ENCODE results near the gene TLCD3A. TPM values are rescaled to one million over a fixed set of nuclear protein-coding genes. Genes with fewer than 3 reads are reported as not detected.

The TLCD3A gene
- total RNA-seq, 1 donor from 2014 or later: 25.8 TPM

- H3K9ac ChIP-seq (ENCODE audit: low read length): no peak overlapping the region
- no peaks in the 10 kb centered on the region for H3K9me3 ChIP-seq (ENCODE audit: insufficient read depth, low read depth, low read length)
- H3K4me2 ChIP-seq (ENCODE audit: low read length): no peak overlapping the region
- no peaks in the 10 kb centered on the region for H3K79me2 ChIP-seq (ENCODE audit: insufficient read depth, low read length)
- no peak for TF ChIP-seq CTCF (IDR thresholded peaks at IDR 0.05; ENCODE audit: insufficient read depth, low read depth, low read length)
- TF ChIP-seq EZH2 (IDR thresholded peaks at IDR 0.05; ENCODE audit: insufficient read depth, low read length): no peak
- no peaks in the 10 kb centered on the region for H4K20me1 ChIP-seq (ENCODE audit: insufficient read depth, low read length)
- FAIRE-seq (no peak), DNase-seq (ENCODE audit: low read depth) (no peak)
- peaks cover 22% of the 10 kb centered on the region for H3K36me3 Mint-ChIP-seq (ENCODE audit: low read depth, unreplicated experiment)
- peaks cover 22% of the 10 kb centered on the region for H3K36me3 ChIP-seq (ENCODE audit: insufficient read depth, low read length)
- H3K27me3 ChIP-seq (ENCODE audit: insufficient read depth, low read length): no peaks in the 10 kb centered on the region
- no peak overlapping the region for H3K4me3 ChIP-seq (ENCODE audit: insufficient read depth, low read depth, low read length)
- no peaks in the 10 kb centered on the region for H3K9me3 Mint-ChIP-seq (ENCODE audit: unreplicated experiment)
- H3K27ac ChIP-seq (ENCODE audit: low read depth, low read length): no peak overlapping the region
- no peak overlapping the region for H2AFZ ChIP-seq (ENCODE audit: low read depth, low read length)
- H3K27me3 Mint-ChIP-seq (ENCODE audit: low read depth, unreplicated experiment): no peaks in the 10 kb centered on the region
- H3K27ac Mint-ChIP-seq (ENCODE audit: unreplicated experiment): no peak overlapping the region
- H3K4me1 ChIP-seq (ENCODE audit: insufficient read depth, low read length): no peaks in the 10 kb centered on the region
- peaks cover 5% of the 10 kb centered on the region for H3K4me1 Mint-ChIP-seq (ENCODE audit: low read depth, unreplicated experiment)
- no peak overlapping the region for H3K4me3 Mint-ChIP-seq (ENCODE audit: unreplicated experiment)
Measured at GRCh38 chr17:759964-760363, 27.6 kb downstream of the TLCD3A start.

GRCh38 chr17:760371-760770 lies 28.0 kb downstream of the TLCD3A start:
- H3K4me2 ChIP-seq (ENCODE audit: low read length): no peak overlapping the region
- H3K9me3 ChIP-seq (ENCODE audit: insufficient read depth, low read depth, low read length): no peaks in the 10 kb centered on the region
- H4K20me1 ChIP-seq (ENCODE audit: insufficient read depth, low read length): no peaks in the 10 kb centered on the region
- H3K4me1 Mint-ChIP-seq (ENCODE audit: low read depth, unreplicated experiment): peaks cover 5% of the 10 kb centered on the region
- TF ChIP-seq CTCF (IDR thresholded peaks at IDR 0.05; ENCODE audit: insufficient read depth, low read depth, low read length): no peak
- TF ChIP-seq EZH2 (IDR thresholded peaks at IDR 0.05; ENCODE audit: insufficient read depth, low read length): no peak
- H3K4me3 ChIP-seq (ENCODE audit: insufficient read depth, low read depth, low read length): no peak overlapping the region
- H2AFZ ChIP-seq (ENCODE audit: low read depth, low read length): no peak overlapping the region
- peaks cover 22% of the 10 kb centered on the region for H3K36me3 ChIP-seq (ENCODE audit: insufficient read depth, low read length)
- H3K27me3 Mint-ChIP-seq (ENCODE audit: low read depth, unreplicated experiment): no peaks in the 10 kb centered on the region
- no peaks in the 10 kb centered on the region for H3K79me2 ChIP-seq (ENCODE audit: insufficient read depth, low read length)
- FAIRE-seq (no peak), DNase-seq (ENCODE audit: low read depth) (no peak)
- H3K36me3 Mint-ChIP-seq (ENCODE audit: low read depth, unreplicated experiment): peaks cover 25% of the 10 kb centered on the region
- no peak overlapping the region for H3K4me3 Mint-ChIP-seq (ENCODE audit: unreplicated experiment)
- H3K27ac Mint-ChIP-seq (ENCODE audit: unreplicated experiment): no peak overlapping the region
- H3K4me1 ChIP-seq (ENCODE audit: insufficient read depth, low read length): no peaks in the 10 kb centered on the region
- no peaks in the 10 kb centered on the region for H3K27me3 ChIP-seq (ENCODE audit: insufficient read depth, low read length)
- no peak overlapping the region for H3K9ac ChIP-seq (ENCODE audit: low read length)
- no peak overlapping the region for H3K27ac ChIP-seq (ENCODE audit: low read depth, low read length)
- no peaks in the 10 kb centered on the region for H3K9me3 Mint-ChIP-seq (ENCODE audit: unreplicated experiment)

- no peak overlapping the region for H3K4me2 ChIP-seq (ENCODE audit: low read length)
- DNase-seq (ENCODE audit: low read depth) (no peak), FAIRE-seq (no peak)
- Mint-ChIP-seq H3K9me3 (ENCODE audit: unreplicated experiment) (no peaks in the 10 kb centered on the region), H3K27me3 (ENCODE audit: low read depth, unreplicated experiment) (no peaks in the 10 kb centered on the region), H3K27ac (ENCODE audit: unreplicated experiment) (no peak overlapping the region), H3K4me1 (ENCODE audit: low read depth, unreplicated experiment) (no peaks in the 10 kb centered on the region), H3K4me3 (ENCODE audit: unreplicated experiment) (no peak overlapping the region), H3K36me3 (ENCODE audit: low read depth, unreplicated experiment) (peaks cover 23% of the 10 kb centered on the region)
- H3K4me1 ChIP-seq (ENCODE audit: insufficient read depth, low read length): no peaks in the 10 kb centered on the region
- H3K79me2 ChIP-seq (ENCODE audit: insufficient read depth, low read length): no peaks in the 10 kb centered on the region
- H2AFZ ChIP-seq (ENCODE audit: low read depth, low read length): no peak overlapping the region
- H3K9me3 ChIP-seq (ENCODE audit: insufficient read depth, low read depth, low read length): no peaks in the 10 kb centered on the region
- no peak overlapping the region for H3K27ac ChIP-seq (ENCODE audit: low read depth, low read length)
- H3K4me3 ChIP-seq (ENCODE audit: insufficient read depth, low read depth, low read length): no peak overlapping the region
- no peak overlapping the region for H3K9ac ChIP-seq (ENCODE audit: low read length)
- H4K20me1 ChIP-seq (ENCODE audit: insufficient read depth, low read length): no peaks in the 10 kb centered on the region
- H3K27me3 ChIP-seq (ENCODE audit: insufficient read depth, low read length): no peaks in the 10 kb centered on the region
- TF ChIP-seq EZH2 (IDR thresholded peaks at IDR 0.05; ENCODE audit: insufficient read depth, low read length) (no peak), CTCF (IDR thresholded peaks at IDR 0.05; ENCODE audit: insufficient read depth, low read depth, low read length) (no peak)
- peaks cover 22% of the 10 kb centered on the region for H3K36me3 ChIP-seq (ENCODE audit: insufficient read depth, low read length)
Measured at GRCh38 chr17:767076-767475, 34.7 kb downstream of the TLCD3A start.
